MCF 10A (cell line): Measurements from ENCODE around the gene FIS1. TPM values are rescaled to one million over a fixed set of nuclear protein-coding genes. Genes with fewer than 3 reads are reported as not detected.

Experiments
- BruUV-seq: library from RNA; stranded (reverse); fragments of 400-500 nt; replicated peaks from 2 replicates; lab custom pipeline; 2021; lab: Mats Ljungman, UMichigan
- CTCF ChIA-PET: fragments of 300-600 bp; sonication (Branson Sonifier 250); formaldehyde crosslinking; extraction: SDS; loops from one replicate; lab custom pipeline; 2021; ENCODE audit warnings: antibody characterized with exemption, inconsistent platforms; lab: Yijun Ruan, JAX
- POLR2A ChIA-PET: fragments of 300-600, 350-650 bp; sonication (Branson Sonifier 250); formaldehyde crosslinking; extraction: SDS; loops from one replicate; lab custom pipeline; 2020; ENCODE audit warnings: antibody characterized with exemption, inconsistent platforms; lab: Yijun Ruan, JAX
- DNase-seq: peaks from one replicate; pipeline ENCODE4 v3.0.0-alpha.2; 2018; ENCODE audit not compliant: unreplicated experiment
- H3K27ac Mint-ChIP-seq: one replicate; pipeline ENCODE4 v1.8.0; 2022; ENCODE audit warnings: mild to moderate bottlenecking, low read depth, mixed read lengths; ENCODE audit not compliant: unreplicated experiment
- H3K27me3 Mint-ChIP-seq: one replicate; pipeline ENCODE4 v1.8.0; 2022; ENCODE audit warnings: mixed read lengths; ENCODE audit not compliant: insufficient read depth, unreplicated experiment
- H3K36me3 Mint-ChIP-seq: one replicate; pipeline ENCODE4 v1.8.0; 2022; ENCODE audit warnings: mild to moderate bottlenecking, moderate library complexity, mixed read lengths; ENCODE audit not compliant: insufficient read depth, unreplicated experiment
- H3K4me1 Mint-ChIP-seq: one replicate; pipeline ENCODE4 v1.8.0; 2022; ENCODE audit warnings: mixed read lengths; ENCODE audit not compliant: insufficient read depth, unreplicated experiment
- H3K4me3 Mint-ChIP-seq: one replicate; pipeline ENCODE4 v1.8.0; 2022; ENCODE audit warnings: mild to moderate bottlenecking, moderate library complexity, mixed read lengths; ENCODE audit not compliant: unreplicated experiment
- H3K9me3 Mint-ChIP-seq: one replicate; pipeline ENCODE4 v1.8.0; 2022; ENCODE audit warnings: mixed read lengths; ENCODE audit not compliant: unreplicated experiment
- intact Hi-C: fragments of 100-400 bp; cut with micrococcal nuclease; formaldehyde crosslinking; loops from 2 replicates; pipeline ENCODE4 v1.14.1; 2022
- total RNA-seq: library from RNA; stranded (reverse); gene quantifications from 2 replicates; pipeline ENCODE4 v1.2.3, GENCODE V29; 2022
- TF ChIP-seq, protein P1 (sequence below): fragments of 200-600 bp; IDR thresholded peaks from one replicate; pipeline ENCODE4 v1.8.0; 2022; ENCODE audit warnings: antibody characterized with exemption, mild to moderate bottlenecking; ENCODE audit not compliant: unreplicated experiment

FIS1 gene
- total RNA-seq, 1 experiment from 2014 or later, result 213 TPM

DNA sequence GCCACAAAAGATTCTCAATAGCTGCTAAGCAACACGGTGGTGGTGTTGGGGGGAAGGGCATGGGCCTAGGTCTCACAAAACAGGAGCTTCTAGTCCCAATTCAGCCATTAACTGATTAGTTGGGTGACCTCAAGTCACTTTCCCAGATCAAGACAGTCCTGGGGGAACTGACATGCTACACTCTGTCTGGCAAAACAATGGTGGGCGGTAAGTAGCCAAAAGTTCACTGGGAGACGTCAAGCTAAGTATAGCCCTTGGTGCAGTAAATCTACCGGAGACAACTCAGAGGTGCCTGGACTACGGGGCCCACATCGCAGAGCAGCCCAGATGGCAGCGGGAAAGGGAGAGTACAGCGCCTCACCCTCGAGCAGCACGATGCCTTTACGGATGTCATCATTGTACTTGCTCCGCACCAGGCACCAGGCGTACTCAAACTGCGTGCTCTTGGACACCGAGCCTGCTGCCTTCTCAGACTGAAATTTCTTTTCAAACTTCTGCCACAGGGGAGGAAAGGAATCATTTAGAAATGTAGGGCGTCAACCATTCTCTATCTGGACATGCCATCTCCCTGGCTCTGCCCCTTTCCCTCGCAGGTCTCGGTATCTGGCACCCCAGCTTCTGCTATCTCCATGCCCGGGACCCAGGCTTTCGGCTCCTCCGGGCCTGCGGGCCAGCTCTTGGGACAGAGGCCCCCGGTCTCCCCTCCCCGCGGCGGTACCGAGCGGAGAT lies 1.1 kb downstream of the FIS1 start:
- POLR2A ChIA-PET, result interaction anchor here (0.6 to 4.4 kb wide), 18 partner anchors 8 to 814 kb away, joined by 3 to 78 read pairs (median 6); partner anchors contain the start of genes IFT22, MEPCE, PLOD3 and POP7
- H3K27ac Mint-ChIP-seq, result peak overlapping the region; percentile 97

DNA sequence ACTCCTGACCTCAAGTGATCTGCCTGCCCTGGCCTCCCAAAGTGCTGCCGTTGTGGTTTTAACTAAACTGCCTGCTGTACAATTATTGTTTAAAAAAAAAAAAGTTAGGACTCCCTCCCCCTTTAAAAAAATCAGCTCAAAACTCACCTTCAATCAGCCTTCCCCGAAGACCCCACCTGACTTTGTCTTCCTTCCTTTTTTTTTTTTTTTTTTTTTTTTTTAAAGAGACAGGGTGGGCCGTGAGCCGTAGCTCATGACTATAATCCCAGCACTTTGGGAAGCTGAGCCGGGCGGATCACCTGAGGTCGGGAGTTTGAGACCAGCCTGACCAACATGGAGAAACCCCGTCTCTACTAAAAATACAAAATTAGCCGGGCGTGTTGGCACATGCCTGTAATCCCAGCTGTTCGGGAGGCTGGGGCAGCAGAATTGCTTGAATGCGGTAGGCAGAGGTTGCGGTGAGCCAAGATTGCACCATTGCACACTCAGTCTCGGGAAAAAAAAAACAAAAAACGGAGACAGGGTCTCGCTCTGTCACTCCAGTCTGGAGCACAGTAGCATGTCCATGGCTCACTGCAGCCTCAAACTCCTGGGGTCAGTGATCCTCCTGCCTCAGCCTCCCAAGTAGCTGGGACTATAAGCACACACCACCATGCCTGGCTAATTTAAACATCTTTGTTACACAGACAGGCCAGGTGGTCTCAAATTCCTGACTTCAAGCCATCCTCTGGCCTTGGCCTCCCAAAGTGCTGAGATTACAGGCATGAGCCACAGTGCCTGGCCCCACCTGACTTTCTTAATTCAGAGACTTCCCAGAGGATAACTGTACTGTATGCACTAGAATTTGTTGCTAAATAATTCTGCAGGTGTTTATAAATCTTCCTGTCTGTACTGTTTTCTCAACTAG lies 3.2 kb downstream of the FIS1 start:
- intact Hi-C loops, result loop anchor here (5.0 kb wide), 1 partner anchor 41 kb away; no protein-coding TSS in a partner anchor
- CTCF ChIA-PET, result interaction anchor here (0.6 to 1.1 kb wide), 3 partner anchors 24 to 1188 kb away, joined by 3 to 4 read pairs (median 3); partner anchors contain the start of genes PLOD3 and ZNHIT1

More for the DNA sequence above, 1.1 kb downstream of the FIS1 start:
- no TSS peak for BruUV-seq
- Mint-ChIP-seq H3K36me3 (peaks cover 54% of the 10 kb centered on the region), H3K27me3 (no peaks in the 10 kb centered on the region), H3K9me3 (no peaks in the 10 kb centered on the region), H3K4me1 (peaks cover 5% of the 10 kb centered on the region), H3K4me3 (peak overlapping the region; percentile 80)
- intact Hi-C loops, result loop anchor here (1.0 to 5.0 kb wide), 3 partner anchors 26 to 100 kb away; partner anchors contain the start of gene ZNHIT1
- TF ChIP-seq, protein P1, sequence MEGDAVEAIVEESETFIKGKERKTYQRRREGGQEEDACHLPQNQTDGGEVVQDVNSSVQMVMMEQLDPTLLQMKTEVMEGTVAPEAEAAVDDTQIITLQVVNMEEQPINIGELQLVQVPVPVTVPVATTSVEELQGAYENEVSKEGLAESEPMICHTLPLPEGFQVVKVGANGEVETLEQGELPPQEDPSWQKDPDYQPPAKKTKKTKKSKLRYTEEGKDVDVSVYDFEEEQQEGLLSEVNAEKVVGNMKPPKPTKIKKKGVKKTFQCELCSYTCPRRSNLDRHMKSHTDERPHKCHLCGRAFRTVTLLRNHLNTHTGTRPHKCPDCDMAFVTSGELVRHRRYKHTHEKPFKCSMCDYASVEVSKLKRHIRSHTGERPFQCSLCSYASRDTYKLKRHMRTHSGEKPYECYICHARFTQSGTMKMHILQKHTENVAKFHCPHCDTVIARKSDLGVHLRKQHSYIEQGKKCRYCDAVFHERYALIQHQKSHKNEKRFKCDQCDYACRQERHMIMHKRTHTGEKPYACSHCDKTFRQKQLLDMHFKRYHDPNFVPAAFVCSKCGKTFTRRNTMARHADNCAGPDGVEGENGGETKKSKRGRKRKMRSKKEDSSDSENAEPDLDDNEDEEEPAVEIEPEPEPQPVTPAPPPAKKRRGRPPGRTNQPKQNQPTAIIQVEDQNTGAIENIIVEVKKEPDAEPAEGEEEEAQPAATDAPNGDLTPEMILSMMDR, result no peak
- no peak for DNase-seq
- CTCF ChIA-PET, result interaction anchor here (0.5 to 4.5 kb wide), 30 partner anchors 10 to 551 kb away, joined by 3 to 55 read pairs (median 5); partner anchors contain the start of genes PLOD3, VGF and ZNHIT1

GRCh38 chr7:101241015-101241363 lies 3.9 kb downstream of the FIS1 start:
- peaks cover 31% of the 10 kb centered on the region for H3K36me3 Mint-ChIP-seq
- no peak for DNase-seq
- H3K4me1 Mint-ChIP-seq, result no peaks in the 10 kb centered on the region
- TF ChIP-seq, protein P1, result no peak
- POLR2A ChIA-PET, result interaction anchor here (0.6 to 1.5 kb wide), 5 partner anchors 11 to 115 kb away, joined by 3 to 5 read pairs (median 4); partner anchors contain the start of genes PLOD3 and ZNHIT1
- intact Hi-C loops, result loop anchor here (5.0 kb wide), 1 partner anchor 41 kb away; no protein-coding TSS in a partner anchor
- peak overlapping the region; percentile 54 for H3K27ac Mint-ChIP-seq
- no peaks in the 10 kb centered on the region for H3K9me3 Mint-ChIP-seq
- CTCF ChIA-PET, result interaction anchor here (0.9 to 1.1 kb wide), 2 partner anchors 23 to 42 kb away, joined by 3 to 4 read pairs; partner anchors contain the start of genes PLOD3 and ZNHIT1
- no peak overlapping the region for H3K4me3 Mint-ChIP-seq
- H3K27me3 Mint-ChIP-seq, result no peaks in the 10 kb centered on the region
- no TSS peak for BruUV-seq

More for the DNA sequence above, 3.2 kb downstream of the FIS1 start:
- H3K4me3 Mint-ChIP-seq, result peak overlapping the region; percentile 31
- peak overlapping the region; percentile 54 for H3K27ac Mint-ChIP-seq
- peak; percentile 56 for DNase-seq
- H3K27me3 Mint-ChIP-seq, result no peaks in the 10 kb centered on the region
- BruUV-seq, result no TSS peak
- peaks cover 35% of the 10 kb centered on the region for H3K36me3 Mint-ChIP-seq
- POLR2A ChIA-PET, result interaction anchor here (0.6 to 1.5 kb wide), 5 partner anchors 10 to 116 kb away, joined by 3 to 5 read pairs (median 4); partner anchors contain the start of genes PLOD3 and ZNHIT1
- no peaks in the 10 kb centered on the region for H3K4me1 Mint-ChIP-seq
- TF ChIP-seq, protein P1, result no peak
- no peaks in the 10 kb centered on the region for H3K9me3 Mint-ChIP-seq
